Posterior vena cava (tissue), 2 donors: ENCODE measurements around the gene ARHGAP8. TPM values are rescaled to one million over a fixed set of nuclear protein-coding genes. Genes with fewer than 3 reads are reported as not detected.

ENCODE experiments used
- DNase-seq: peaks from one replicate; pipeline ENCODE4 v3.0.0-alpha.2; 2020; ENCODE audit warnings: low spot score
- intact Hi-C, 2 donors: fragments of 100-400 bp; cut with DNase I; formaldehyde crosslinking; loops; one replicate each; pipeline versions ENCODE4 v1.14.1 to v1.14.2; 2022 to 2023
- total RNA-seq, 2 donors: library from RNA; stranded (reverse); fragmentation: NEBNext Ultra II Directional; extraction: Animal tissue kit (Norgen Biotek cat#: 25700); gene quantifications; one replicate each; pipeline ENCODE4 v1.2.1, GENCODE V29; 2021
- donor health status: DM: yes; HTN: yes; CAD: no.
- donor health status: DM: yes; HTN: yes; CAD: no.

ARHGAP8 gene
- total RNA-seq, 2 donors from 2014 or later, result 1.4 TPM

- intact Hi-C loops, result no loop called here
- no peak for DNase-seq
These were observed 156.9 kb downstream of the ARHGAP8 start for GRCh38 chr22:44909241-44909640.

Other genes with a start within 250 kb of the ARHGAP8 start
- 10 to 100 TPM in 1 of 2 donors, 1 to 10 TPM in 1; 8.8 to 11.8 TPM for gene PRR5, start 50.4 kb upstream of the ARHGAP8 start, total RNA-seq